K562 (cell line): ENCODE measurements around the gene BIVM. TPM values are rescaled to one million over a fixed set of nuclear protein-coding genes. Genes with fewer than 3 reads are reported as not detected.

Experiments
- ARHGAP35 ChIP-seq: fragments of 450-650 bp; IDR thresholded peaks from 2 replicates; pipeline ENCODE4 v1.6.1; 2018; ENCODE audit not compliant: partially characterized antibody
- ARID4B ChIP-seq: sonication (generic); formaldehyde crosslinking; IDR thresholded peaks from 2 replicates; pipeline ENCODE4 v1.8.0; 2022; ENCODE audit warnings: mild to moderate bottlenecking, missing genetic modification reagents
- ARNT ChIP-seq, 2 experiments: fragments of 450-650 bp; IDR thresholded peaks; 2 replicates each; pipeline ENCODE4 v1.6.1; 2016; ENCODE audit warnings: mild to moderate bottlenecking in 1 of 2
- CREB5 ChIP-seq: fragments of 250-450 bp; sonication (Bioruptor Pico); IDR thresholded peaks from 2 replicates; pipeline ENCODE4 v1.5.0; 2020; ENCODE audit warnings: mild to moderate bottlenecking
- FOSL1 ChIP-seq: fragments of 200-800 bp; sonication (Bioruptor generic); conservative IDR thresholded peaks from 2 replicates; pipeline ENCODE4 v1.6.1; 2016; ENCODE audit warnings: missing genetic modification characterization, missing compliant biosample characterization
- FOXA1 ChIP-seq: fragments of 450-650 bp; IDR thresholded peaks from 2 replicates; pipeline ENCODE4 v1.6.1; 2016; ENCODE audit warnings: mild to moderate bottlenecking, borderline replicate concordance
- FUS ChIP-seq: fragments of 200-400 bp; formaldehyde crosslinking; optimal IDR thresholded peaks from 2 replicates; pipeline ENCODE3; 2017; ENCODE audit warnings: low read depth, low read length
- MECOM ChIP-seq: fragments of 250-450 bp; sonication (Bioruptor Pico); IDR thresholded peaks from 2 replicates; pipeline ENCODE4 v1.8.0; 2022; ENCODE audit warnings: inconsistent platforms
- NBN ChIP-seq: fragments of 450-650 bp; IDR thresholded peaks from 2 replicates; pipeline ENCODE4 v1.6.1; 2016; ENCODE audit warnings: low read depth, mild to moderate bottlenecking
- RAD51 ChIP-seq: fragments of 450-650 bp; IDR thresholded peaks from 2 replicates; pipeline ENCODE4 v1.7.1; 2016; ENCODE audit warnings: low read depth, mild to moderate bottlenecking, borderline replicate concordance
- RBM17 ChIP-seq: fragments of 200-400 bp; formaldehyde crosslinking; IDR thresholded peaks from 2 replicates; pipeline ENCODE4 v1.6.1; 2017; ENCODE audit warnings: low read depth, mild to moderate bottlenecking, low read length, borderline replicate concordance
- RNF2 ChIP-seq: sonication (generic); IDR thresholded peaks from 2 replicates; pipeline ENCODE4 v1.6.1; 2016
- SPI1 ChIP-seq: IDR thresholded peaks from 2 replicates; pipeline ENCODE4 v1.6.1; 2011; ENCODE audit warnings: low read depth, low read length, control low read depth, borderline replicate concordance
- ZNF518B ChIP-seq: fragments of 250-450 bp; sonication (Bioruptor Pico); IDR thresholded peaks from 2 replicates; pipeline ENCODE4 v1.5.0; 2021; ENCODE audit warnings: mild to moderate bottlenecking, moderate library complexity
- ZNF785 ChIP-seq: fragments of 250-450 bp; sonication (Bioruptor Pico); IDR thresholded peaks from 2 replicates; pipeline ENCODE4 v1.4.0; 2020; ENCODE audit warnings: mild to moderate bottlenecking
- ZNF79 ChIP-seq: fragments of 250-450 bp; sonication (Bioruptor Pico); IDR thresholded peaks from 2 replicates; pipeline ENCODE4 v1.4.0; 2020; ENCODE audit warnings: low read depth, mild to moderate bottlenecking, moderate library complexity
- polyA plus RNA-seq, 8 experiments: library from polyadenylated mRNA; depleted of rRNA in 4 of 8; stranded (reverse) in 5 of 8; unstranded in 3 of 8; fragments of >200 nt; fragmentation: Nextera tagmentation in 2 of 8; fragmentation: Illumina TruSeq in 1 of 8; extraction: Ambion mirVana in 2 of 8; extraction: Trizol in 1 of 8; gene quantifications; 2 replicates each; pipeline versions ENCODE4 v1.2.1 to v1.2.3, GENCODE V29; 2011 to 2014; ENCODE audit warnings: inconsistent platforms in 1 of 8, missing spikeins in 1 of 8
- total RNA-seq, 7 experiments: library from RNA; depleted of rRNA in 6 of 7; stranded (reverse); fragments of >200 nt in 6 of 7; fragmentation: Illumina TruSeq in 2 of 7; extraction: Trizol in 2 of 7; gene quantifications; 2 replicates each; pipeline versions ENCODE4 v1.2.1 to v1.2.3, GENCODE V29; 2011 to 2021; ENCODE audit warnings: low replicate concordance in 1 of 7

Gene BIVM
- total and polyA plus RNA-seq, 9 of the 15 experiments (the other 6 are each of a cell fraction or from before 2014, with no cell fraction given) = 3.6 to 23.1 (median 16.8) TPM

- TF ChIP-seq CREB5 (CRISPR knock-in tag) (no peak), ZNF518B (CRISPR knock-in tag) (no peak), NBN (no peak), RAD51 (no peak), ZNF785 (CRISPR knock-in tag) (no peak), ARNT (IDR thresholded peaks at IDR 0.05) (no peak), SPI1 (no peak), ARHGAP35 (no peak), FOXA1 (no peak), MECOM (CRISPR knock-in tag) (no peak), FUS (no peak), FOSL1 (no peak), RNF2 (no peak), RBM17 (no peak), ARID4B (CRISPR knock-in tag) (no peak; the same call in 1 of the 2 replicates), ZNF79 (CRISPR knock-in tag) (no peak)
Observed at GRCh38 chr13:102800145-102801041, 1.5 kb downstream of the BIVM start (continued).
